Right lung (tissue), 5 donors: ENCODE results near the gene MAP4K2. TPM values are rescaled to one million over a fixed set of nuclear protein-coding genes. Genes with fewer than 3 reads are reported as not detected.
A peak's percentile ranks its signal among the peaks of the same experiment; 100 is the strongest.

Source experiments
- DNase-seq, 2 donors: peaks; one replicate each; pipeline ENCODE4 v3.0.0-alpha.2; 2013
- polyA plus RNA-seq, 5 donors: library from polyadenylated mRNA; unstranded; fragments of 120-200 nt; gene quantifications; one replicate each; pipeline versions ENCODE4 v1.2.1 to v1.2.3, GENCODE V29; 2013; ENCODE audit warnings: inconsistent platforms in 1 of 5, low replicate concordance in 1 of 5; ENCODE audit not compliant: insufficient read length in 5 of 5, insufficient read depth in 1 of 5

MAP4K2 gene
- polyA plus RNA-seq, 5 donors: 31.6 to 46.6 (median 42.1) TPM

DNA sequence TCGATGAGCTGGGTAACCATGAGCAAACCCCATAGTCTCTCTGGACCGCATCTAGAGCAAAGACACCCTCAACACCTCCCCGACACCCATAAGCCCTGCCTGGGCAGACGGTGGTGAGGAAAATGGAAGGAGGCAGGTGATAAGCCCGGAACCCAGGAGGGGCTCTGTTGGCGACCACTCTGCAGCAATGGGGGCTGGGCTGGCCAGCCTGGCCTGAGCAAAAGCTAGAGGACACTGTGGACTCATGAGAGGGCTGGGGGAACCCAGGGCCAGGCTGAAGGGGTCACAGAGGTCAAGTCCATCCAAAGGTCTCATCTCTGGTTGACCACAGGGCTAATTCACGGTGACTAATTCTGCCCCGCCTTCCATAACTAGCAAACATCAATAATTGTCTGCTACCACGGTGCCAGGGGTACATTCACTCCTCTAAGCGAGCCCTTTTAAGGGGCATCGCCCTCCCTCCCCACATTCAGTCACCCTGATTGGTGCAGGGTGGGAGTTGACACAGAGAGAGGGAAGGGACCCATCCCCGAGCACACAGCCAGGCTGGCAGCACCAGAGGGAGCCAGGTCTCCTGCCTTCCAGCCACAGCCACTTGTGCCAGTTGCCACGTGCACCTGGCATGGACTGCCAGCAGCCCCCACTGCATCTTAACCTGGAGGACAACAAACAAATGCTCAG, 47.2 kb downstream of the MAP4K2 start:
- no peak for DNase-seq

DNA sequence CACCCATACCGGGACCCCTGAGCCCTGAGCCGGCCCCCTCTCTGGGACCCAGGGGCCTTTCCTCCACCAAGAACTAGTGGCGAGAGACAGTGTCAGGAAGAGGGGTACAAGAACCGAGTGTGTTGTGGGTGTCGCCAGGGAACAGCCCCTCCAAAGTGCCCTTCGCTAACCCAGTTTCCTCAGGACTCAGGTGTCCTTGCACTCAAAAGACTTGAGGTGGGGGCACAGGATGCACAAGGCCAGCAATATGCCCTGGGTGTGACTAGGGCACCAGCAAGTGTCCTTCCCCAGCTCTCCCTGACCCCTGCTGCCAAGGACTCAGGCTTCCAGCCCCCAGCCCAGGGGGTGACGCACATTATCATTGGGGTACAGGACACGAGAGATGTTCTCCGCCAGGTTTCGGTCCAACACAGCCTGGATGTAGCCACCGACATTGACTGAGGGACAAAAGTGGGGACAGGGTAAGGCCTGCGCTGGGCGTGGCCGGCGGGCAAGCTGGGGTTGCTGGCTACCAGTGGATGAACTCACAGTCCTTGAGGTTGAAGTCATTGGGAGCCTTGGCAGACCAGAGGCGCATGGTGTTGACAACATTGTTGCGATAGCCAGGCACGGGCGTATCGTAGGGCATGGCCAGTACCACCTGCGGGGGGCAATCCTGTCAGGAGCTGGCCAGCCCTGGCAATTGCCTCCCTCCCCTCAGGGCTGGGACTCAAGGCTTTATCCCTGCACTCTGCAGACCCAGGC, 47.9 kb downstream of the MAP4K2 start:
- no peak for DNase-seq

- DNase-seq: no peak
Observed at GRCh38 chr11:64754124-64754918, 48.7 kb downstream of the MAP4K2 start.

DNA sequence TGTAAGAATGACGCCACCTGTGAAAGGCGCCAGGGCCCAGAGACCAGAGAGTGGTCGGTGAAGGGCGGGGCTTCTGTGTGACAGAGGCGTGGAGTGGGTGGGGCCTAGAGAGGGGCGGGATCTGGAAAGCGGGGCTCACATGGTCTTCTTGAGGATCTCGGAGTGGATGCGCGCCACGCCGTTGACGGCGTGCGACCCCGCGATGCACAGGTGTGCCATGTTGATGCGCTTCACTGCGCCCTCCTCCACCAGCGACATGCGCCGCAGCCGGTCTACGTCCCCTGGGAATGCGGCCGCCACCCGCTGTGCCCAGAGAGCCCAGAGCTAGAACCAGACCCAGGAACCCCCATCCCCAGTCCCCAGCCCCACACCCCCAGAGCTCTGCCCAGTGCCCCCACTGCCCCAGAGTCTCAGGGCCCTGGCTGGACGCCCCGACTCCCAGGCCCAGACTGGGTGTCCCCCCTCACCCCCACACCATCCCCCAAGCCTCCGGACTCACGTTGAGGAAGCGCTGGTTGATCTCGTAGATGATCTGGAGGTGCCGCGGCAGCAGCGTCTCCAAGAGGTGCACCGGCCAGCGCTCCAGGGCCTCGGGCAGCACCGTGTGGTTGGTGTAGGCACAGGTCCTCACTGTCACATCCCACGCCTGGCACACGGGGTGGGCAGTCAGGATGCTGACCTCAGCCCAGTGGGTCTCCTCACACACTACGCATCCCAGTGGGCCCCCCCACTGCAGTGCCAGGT, 49.5 kb downstream of the MAP4K2 start:
- DNase-seq: no peak

GRCh38 chr11:64753019-64753379, 50.0 kb downstream of the MAP4K2 start:
- DNase-seq: no peak

DNA sequence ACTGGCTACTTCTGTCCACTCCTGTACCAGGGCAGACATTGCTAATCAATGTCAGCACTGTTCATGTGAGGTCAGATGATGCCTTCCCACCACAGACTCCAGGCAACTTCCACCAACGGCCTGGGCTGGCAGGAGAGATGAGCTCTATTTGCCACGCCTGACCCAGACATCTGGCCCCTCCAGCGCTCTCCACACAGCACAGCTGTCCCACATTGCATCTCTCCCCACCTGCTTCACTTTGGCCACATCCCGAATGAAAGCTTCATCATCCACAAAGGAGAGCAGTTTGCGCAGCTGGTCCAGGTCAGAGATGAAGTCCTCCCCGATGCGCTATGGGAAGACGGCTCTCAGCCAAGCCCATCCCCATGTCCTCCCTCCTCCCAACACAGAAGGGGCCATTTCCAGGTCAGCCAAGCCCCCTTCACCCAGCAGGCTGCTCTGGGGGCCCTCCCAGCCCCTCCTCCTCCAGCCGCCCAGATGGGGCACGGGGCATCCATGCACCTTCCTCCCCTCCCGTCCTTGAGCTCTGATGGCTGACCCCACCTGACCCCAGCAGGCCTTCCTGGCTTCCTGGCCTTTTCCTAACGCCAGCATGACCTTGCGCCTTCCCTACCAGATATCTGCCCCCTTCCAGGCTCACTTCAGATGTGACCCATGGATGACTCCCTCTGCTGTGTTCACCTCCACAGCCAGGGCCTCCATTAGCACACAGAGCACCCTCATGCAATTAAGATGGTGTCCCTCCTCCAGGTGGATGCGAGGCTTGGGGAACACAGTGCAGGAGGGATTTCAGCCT, 50.6 kb downstream of the MAP4K2 start:
- no peak for DNase-seq

- DNase-seq: no peak
Observed at GRCh38 chr11:64751580-64751979, 51.4 kb downstream of the MAP4K2 start.

DNA sequence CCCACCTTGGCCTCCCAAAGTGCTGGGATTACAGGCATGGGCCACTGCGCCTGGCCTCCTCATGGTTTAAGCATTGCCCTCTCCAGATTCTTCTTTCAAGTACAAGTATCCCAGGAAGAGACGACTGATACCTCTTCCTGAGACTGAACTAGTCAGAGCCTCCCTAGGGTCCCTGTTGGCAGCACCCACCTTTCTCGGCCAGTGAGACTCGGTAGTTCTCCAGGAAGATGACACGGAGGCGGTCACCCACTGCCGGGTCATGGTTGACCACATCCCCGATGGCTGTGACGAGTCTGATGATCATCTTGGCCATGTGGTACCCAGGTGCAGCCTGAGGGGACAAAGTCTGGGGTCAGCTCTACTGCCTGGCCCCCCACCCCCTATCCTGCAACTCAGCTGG, 51.9 kb downstream of the MAP4K2 start:
- no peak for DNase-seq

- no peak for DNase-seq
Observed at GRCh38 chr11:64750361-64751054, 52.5 kb downstream of the MAP4K2 start.

DNA sequence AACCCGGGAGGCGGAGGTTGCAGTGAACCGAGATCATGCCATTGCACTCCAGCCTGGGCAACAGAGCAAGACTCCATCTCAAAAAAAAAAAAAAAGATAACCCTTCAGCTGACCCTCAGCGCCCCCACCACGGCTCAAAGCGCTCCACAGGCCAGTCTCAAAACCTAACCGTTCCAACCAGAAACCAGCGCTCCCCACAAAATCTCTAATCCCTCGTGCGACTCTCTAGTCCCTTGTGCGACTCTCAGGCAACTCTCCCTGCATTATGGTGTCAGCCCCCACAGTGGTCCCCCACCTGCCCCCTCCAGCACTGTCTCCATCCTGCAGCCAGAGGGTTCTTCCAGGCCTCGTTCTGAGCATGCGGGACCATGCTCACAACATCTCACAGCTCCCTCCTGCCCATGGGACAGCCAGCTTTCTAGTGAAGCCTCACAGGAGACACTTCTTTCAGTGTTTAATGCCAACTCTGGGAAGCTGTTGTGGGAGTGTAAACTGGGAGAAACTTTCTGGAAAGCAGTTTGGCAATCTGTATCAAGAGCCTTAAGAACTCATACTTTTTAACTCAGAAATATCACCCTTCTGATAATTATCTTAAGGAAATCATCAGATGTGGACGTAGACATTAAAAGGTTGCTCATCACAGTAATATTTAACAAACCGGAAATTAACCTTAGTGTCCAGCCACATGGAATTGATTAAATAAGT, 54.9 kb downstream of the MAP4K2 start:
- DNase-seq: no peak

GRCh38 chr11:64746486-64746885, 56.5 kb downstream of the MAP4K2 start:
- DNase-seq: no peak

- DNase-seq: peak in 1 of 2 donors; percentile 36
Observed at GRCh38 chr11:64745521-64746328, 57.3 kb downstream of the MAP4K2 start.

DNA sequence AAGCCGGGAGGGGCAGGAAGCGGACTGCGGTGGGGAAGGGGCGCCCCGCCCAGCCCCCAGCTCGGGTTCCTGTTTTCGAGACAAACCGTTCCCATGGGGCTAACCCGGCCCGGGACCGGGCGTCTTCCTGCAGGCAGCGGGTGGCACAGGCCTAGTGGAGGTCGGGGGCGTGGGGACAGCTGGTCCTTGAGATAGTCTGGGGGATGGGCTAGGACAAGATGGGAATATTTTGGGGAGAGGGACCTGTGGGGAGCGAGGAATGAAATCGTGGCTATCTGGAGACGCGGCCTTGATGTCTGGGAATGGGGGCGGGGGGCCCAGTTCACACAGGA, 57.9 kb downstream of the MAP4K2 start:
- DNase-seq: peak in 1 of 2 donors; percentile 42

GRCh38 chr11:64744544-64745188, 58.3 kb downstream of the MAP4K2 start:
- no peak for DNase-seq

DNA sequence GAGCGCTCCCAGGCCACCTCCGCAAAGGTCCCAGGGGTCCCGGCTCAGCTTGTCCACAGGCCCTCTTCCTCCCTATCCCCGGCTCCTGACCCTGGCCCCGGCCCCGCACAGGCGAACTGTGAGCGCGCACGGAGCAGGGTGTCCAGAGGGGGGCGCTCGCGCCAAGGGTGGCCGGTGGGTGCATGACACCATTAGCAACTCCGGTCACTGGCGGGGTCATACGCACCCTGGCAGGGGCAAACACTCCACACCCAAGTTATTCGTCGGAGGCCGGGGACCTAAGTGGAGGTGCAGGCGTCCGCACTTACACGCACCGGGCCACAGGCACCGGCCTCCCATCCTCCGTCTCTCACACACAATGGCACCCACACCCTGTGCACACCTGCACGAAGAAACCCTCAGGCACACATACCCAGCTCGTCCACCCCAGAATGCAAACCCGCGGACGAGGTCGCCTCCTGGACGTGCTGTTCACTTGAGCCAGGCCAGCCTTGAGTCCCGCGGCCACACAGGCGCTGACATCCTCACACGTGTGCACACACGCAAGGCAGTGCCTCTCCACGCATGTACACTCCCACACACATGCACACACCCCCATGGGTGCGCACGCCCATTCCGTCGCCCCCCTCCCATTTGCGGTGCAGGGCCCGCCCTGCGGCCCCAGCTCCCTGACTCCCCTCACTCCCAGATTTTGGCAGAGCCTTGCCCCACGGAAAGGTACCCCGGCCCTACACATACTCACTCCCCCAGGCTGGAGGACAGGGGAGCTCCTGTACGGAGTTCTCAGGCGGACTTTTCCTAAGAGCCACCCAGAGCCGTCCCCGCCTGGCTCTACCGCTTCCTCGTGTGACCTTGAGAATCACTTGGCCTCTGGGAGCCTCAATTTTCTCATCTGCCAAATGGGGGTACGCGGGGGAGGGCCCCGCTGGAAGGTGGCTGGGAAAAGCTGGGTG, 59.1 kb downstream of the MAP4K2 start, which contains the start of gene RASGRP2:
Gene RASGRP2 (minus strand): TSS at position 552 of the 953 bp plus-strand sequence. CDS start 1,276 bp downstream, outside the sequence.
- DNase-seq: peak in 1 of 2 donors; percentile 24

DNA sequence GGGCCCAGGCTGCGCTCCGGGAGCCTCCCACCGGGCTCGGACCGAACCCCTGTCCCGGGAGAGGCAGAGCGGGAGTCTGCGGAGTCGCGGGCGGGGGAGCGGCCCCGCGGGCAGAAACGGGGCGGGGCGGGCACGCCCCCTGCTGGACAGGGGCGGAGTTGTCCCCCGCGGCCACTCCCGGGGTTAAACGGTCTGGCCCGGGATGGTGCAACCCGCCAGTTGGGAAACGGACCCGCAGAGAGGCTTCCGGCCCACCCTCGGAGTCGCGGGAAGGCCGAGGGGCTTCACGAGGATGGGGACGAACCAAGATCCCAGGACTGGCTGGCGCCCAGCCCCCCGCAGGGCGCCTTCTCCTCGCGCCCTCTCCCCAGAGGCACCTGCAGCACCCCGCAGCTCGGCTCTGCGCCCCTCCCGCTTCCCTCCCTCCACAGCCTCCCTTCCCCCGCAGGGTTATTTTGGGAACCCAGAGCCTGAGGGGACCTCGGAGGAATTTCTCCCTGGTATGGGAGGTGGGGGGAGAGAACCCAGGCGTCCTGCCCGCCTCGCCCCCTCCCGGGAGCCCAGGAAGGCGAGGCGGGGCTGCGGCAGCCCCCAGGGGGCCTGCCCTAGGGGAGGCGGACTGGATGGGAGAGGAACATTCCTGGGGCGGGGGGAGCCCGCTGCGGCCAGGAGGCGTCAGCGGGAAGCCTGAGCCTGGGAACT, 60.0 kb downstream of the MAP4K2 start:
- DNase-seq: peak in 1 of 2 donors; percentile 35
